GM12892 (cell line): ENCODE data around the gene IFITM5.

ENCODE experiments used
- DNase-seq: peaks from one replicate; pipeline ENCODE4 v3.0.0; 2011; ENCODE audit not compliant: insufficient read length
- FAIRE-seq: peaks from 2 replicates; lab custom pipeline; 2011; peaks lifted over from hg19 to GRCh38; lab: Jason Lieb, UNC
- POLR2A ChIP-seq: IDR thresholded peaks from 2 replicates; pipeline ENCODE4 v1.6.1; 2011; ENCODE audit warnings: low read depth, low read length, control low read depth
- POLR2AphosphoS5 ChIP-seq: IDR thresholded peaks from 2 replicates; pipeline ENCODE4 v1.6.1; 2011; ENCODE audit warnings: low read depth, low read length, control low read depth
- TAF1 ChIP-seq: IDR thresholded peaks from 2 replicates; pipeline ENCODE4 v1.6.1; 2011; ENCODE audit warnings: low read depth, mild to moderate bottlenecking, control low read depth, low read length, borderline replicate concordance

The IFITM5 gene

DNA sequence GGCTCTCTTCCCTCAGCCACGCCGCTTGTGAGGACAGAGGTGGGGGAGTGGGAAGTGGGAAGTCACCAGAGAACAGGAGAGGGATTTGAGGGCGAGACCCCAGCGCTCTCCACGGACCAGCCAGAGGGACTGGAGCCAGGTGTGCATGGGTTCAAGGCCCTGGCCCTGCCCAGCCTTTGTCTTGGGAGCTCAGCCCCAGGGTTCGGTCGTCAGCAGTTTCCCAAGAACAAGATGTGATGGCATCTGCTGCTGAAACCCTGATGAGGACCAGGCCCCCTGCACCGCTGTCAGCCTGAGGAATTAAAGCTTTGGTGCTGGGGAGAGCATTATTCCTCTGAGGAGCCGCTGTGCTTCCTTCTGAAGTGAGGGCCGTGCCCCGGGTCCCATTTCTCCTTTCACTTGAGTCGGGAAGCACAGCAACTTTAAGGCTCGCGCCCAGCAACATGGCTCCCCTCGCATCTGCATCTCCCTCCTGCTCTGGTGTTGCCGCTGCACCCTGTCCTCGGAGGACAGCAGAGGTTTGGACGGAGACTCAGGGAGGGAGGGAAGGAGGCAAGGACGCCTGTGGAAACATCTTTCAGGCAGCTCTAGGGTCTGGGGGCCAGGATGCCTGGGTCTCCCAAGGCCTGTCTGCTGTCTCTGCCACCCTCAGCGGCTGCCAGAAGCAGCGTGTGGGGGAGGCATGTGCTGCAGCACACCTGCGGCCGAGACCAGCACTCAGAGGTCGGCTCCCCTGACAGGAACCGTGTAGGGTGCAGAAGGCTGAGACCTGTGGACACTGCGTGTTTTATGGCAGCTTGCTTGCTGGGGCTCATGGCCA is 3.8 kb downstream of the IFITM5 start:
- TF ChIP-seq POLR2A (no peak), POLR2AphosphoS5 (no peak), TAF1 (no peak)
- DNase-seq (no peak), FAIRE-seq (no peak)

DNA sequence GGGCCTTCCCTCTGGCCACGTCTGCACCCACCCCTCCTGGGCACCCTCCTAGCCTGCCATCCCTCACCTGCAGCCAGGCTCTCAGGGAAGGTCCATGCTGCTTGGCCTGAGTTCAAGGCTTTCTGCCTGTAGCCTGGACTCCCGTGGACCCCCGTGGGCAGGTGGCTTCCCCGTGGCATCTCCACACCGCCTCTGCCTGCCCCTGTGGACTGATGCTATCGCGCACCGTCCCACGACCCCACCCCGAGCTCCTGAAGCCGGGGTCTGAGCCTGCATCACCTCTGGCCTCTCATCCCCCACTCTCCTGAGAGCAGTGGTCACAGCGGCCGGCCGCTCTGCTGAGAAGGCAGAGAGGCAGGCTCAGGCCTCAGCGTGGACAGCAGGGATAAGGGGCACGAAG is 4.5 kb downstream of the IFITM5 start:
- TF ChIP-seq POLR2A (no peak), POLR2AphosphoS5 (no peak), TAF1 (no peak)
- FAIRE-seq (no peak), DNase-seq (no peak)

DNA sequence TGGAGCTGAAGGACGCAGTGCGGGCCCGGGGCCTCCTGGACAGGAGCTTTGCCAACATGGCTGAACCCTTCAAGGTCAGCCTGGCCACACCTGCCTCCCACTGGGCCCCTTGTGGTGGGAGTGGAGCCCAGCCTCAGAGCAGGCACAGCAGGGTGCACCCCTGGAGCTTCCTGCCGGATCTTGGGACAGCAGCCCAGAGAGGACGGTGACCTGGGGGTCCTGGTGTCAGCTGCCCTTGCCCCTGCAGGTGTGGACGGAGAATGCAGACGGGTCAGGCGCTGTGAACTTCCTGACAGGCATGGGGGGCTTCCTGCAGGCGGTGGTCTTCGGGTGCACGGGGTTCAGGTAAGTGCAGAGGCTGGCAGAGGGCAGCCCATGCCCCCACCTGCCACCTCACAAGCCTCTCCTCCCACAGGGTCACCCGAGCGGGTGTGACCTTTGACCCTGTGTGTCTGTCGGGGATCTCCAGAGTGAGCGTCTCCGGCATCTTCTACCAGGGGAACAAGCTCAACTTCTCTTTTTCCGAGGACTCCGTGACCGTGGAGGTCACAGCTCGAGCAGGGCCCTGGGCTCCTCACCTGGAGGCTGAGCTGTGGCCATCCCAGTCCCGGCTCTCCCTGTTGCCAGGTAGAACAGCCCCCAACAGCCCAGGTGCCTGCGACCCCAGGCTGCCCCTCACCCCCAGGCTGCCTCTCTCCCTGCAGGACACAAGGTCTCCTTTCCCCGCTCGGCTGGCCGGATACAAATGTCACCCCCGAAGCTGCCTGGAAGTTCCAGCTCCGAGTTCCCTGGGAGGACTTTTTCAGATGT is 5.3 kb downstream of the IFITM5 start:
- TF ChIP-seq TAF1 = no peak
- no peak for TF ChIP-seq POLR2AphosphoS5
- no peak for TF ChIP-seq POLR2A
- FAIRE-seq (no peak), DNase-seq (no peak)

DNA sequence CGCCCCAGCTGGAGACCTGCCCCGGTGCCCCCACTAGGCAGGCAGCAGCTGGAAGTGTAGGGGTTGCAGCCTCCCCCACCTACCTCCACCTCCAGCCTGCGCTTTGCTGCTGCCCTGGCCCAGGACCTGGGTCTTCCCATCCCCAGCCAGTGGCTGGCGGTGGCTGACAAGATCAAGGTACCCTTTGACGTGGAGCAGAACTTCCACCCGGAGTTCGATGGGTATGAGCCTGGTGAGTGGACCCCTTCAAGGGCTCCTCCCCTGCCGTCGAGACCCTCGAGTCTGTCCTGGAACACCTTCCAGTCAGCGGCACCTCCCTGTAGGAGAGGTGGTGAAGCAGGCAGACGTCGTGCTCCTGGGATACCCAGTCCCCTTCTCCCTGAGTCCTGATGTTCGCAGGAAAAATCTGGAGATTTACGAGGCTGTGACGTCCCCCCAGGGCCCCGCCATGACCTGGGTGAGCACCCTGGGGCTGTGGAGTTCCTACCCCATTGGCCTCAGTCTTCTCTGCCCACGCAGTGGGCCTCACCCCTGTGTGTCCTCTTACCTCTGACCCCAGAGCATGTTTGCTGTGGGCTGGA is 6.0 kb downstream of the IFITM5 start:
- no peak for TF ChIP-seq POLR2A
- TF ChIP-seq POLR2AphosphoS5 = no peak
- TF ChIP-seq TAF1 = no peak
- FAIRE-seq = no peak

DNA sequence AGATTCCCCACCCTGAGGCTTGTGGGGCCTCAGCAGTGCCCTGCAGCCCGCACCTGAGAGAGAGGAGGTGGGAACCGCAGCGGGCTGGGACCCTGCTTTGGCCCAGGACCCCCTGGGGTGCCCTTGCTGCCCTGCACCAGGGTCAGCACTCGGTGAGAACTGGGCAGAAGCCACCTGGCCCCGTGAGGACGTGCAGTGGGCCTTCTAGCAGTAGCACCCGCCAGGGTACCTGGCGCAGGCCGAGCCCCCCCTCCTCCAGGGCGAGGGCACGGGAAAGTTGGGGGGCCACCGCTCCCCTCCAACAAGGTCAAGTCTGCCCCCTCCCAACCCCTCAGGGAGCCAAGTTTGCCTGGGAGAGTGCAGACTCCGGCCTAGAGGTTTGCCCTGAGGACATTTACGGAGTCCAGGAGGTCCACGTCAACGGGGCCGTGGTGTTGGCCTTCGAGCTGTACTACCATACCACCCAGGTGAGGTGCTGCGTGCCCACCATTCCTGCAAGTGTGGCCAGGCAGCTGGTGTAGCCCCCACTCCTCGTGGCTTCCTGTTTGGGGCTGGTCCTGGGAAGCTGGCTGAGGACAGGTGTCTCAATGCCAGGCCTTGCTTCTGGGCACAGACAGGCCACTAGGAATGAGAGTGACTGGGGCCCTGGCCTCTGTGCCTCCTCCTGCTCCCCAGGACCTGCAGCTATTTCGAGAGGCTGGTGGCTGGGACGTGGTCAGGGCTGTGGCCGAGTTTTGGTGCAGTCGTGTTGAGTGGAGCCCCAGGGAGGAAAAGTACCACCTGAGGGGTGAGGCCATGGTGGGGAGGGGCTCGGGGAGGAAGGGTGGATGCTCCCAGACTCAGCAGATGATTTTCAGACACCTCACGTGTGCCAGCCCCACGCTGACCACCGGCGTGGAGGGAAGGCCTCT is 6.9 kb downstream of the IFITM5 start:
- FAIRE-seq (no peak), DNase-seq (no peak)
- TF ChIP-seq POLR2A (no peak), TAF1 (no peak), POLR2AphosphoS5 (no peak)

More for the DNA sequence above, 6.0 kb downstream of the IFITM5 start:
- no peak for DNase-seq

DNA sequence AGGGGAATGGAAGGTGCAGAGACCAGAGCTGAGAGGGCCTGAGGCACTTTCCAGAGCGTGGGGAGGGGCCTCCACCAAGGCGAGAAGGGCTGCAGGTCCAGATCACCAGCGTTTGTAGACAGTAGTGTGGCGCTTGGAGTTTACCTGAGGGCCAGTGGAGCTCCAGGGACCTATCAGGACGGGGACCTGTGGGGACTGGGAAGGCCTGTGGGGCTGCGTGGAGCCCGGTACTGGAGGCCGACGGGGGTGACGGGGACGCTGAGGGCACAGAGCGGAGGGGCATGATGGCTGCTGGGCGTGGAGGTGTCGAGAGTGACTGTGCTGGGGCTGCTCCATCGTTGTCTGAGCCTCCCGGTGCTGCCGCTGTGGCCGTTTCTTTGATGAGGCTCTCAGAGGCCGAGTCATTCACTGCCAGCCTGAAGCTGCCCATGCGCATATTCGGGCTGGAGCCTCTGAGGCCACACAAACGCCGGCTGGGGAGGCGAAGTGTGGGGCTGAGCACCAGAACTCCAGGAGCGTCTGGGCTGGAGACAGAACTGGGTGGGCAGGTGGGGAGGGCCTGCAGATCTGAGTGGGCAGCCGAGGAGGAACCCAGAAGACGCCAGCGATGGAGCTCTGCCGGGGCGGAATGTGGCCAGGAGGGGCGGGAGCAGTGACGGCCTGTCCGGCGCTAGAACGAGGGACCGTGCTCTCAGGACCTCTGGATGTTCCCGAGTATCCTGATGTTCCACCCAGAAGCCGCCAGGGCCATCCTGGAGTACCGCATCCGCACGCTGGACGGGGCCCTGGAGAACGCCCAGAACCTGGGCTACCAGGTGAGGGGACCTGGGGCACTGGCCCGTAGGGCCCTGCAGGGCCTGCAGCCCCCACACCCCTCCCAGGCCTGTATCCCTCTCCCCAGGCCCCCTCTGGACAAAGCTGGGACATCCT is 7.8 kb downstream of the IFITM5 start:
- TF ChIP-seq POLR2AphosphoS5 (no peak), POLR2A (no peak), TAF1 (no peak)
- FAIRE-seq (no peak), DNase-seq (no peak)

DNA sequence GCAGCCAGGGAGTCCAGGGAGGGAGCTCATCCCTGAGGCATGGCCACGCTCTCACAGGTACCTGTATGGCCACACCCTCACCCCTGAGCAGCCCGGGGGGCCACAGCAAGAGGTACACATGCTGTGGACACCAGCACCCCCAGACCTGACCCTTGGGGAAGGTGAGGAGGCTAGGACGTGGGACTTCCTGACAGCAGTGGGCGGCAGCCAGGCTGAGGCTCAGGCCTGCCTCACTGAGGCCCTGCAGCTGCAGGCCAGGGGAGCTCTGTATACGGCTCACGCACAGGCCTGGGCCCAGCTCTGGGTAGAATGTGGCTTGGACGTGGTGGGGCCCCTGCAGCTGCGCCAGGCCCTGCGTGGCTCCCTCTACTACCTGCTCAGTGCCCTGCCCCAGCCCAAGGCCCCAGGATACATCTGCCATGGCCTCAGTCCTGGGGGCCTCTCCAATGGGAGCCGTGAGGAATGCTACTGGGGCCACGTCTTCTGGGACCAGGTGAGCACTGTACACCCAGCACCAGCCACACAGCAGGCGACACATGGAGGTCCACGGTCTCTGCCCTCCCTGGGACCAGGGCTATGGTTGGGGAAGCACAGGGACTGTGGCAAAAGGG is 8.6 kb downstream of the IFITM5 start:
- TF ChIP-seq POLR2A = no peak
- TF ChIP-seq POLR2AphosphoS5 = no peak
- TF ChIP-seq TAF1 = no peak
- FAIRE-seq (no peak), DNase-seq (no peak)

DNA sequence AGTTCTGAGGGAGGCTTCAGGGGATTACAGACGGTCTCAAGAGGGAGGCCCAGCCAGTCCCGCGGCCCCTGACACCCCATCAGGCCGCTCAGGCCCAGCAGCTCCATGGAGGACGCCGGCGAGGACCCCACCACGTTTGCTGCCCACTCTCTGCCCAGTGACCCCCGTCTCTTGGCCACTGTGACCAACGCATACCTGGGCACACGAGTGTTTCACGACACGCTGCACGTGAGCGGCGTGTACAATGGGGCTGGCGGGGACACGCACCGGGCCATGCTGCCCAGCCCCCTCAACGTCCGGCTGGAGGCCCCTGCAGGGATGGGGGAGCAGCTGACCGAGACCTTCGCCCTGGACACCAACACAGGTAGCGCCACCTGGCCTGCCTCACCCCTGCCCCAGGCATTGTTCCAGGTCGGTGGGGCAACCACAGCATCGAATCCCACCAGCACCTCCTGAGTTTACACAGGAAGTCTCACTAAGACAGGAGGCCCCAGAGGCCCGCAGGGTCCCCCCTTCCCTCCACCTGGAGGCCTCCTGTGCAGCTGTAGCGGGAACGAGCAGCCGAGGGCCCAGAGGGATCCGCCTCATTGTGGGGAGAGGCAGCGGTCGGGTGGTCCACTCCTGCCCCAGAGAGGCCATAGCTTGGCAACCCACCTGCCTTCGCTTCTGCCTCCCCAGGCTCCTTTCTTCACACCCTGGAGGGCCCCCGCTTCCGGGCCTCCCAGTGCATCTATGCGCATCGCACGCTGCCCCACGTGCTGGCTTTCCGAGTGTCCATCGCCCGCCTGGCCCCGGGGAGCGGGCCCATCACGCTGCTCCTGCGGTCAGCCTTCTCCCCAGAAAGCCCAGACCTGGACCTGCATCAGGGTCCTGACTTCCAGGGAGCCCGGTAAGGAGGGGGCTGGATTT is 9.4 kb downstream of the IFITM5 start:
- no peak for FAIRE-seq

DNA sequence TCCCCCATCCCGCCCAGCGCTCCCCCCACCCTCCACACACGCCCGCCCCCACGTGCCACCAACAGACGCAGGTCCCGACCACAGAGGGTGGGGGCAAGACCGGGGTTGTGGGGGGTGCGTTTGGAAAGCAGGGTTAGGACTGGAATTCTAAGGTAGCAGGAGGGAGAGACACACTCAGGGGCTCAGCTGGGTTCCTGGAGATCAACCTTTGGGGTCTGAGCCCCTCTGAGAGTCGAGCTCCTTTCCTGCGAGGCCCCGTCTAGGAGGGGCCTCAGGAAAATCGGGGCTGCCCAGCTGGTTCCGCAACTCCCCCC is 10.0 kb downstream of the IFITM5 start:
- TF ChIP-seq TAF1 = no peak
- TF ChIP-seq POLR2AphosphoS5 = no peak
- TF ChIP-seq POLR2A = no peak
- no peak for DNase-seq
- peak; percentile 83 for FAIRE-seq

More for the DNA sequence above, 9.4 kb downstream of the IFITM5 start:
- TF ChIP-seq POLR2AphosphoS5 = no peak
- no peak for TF ChIP-seq TAF1
- no peak for TF ChIP-seq POLR2A
- no peak for DNase-seq
